ENCODE results near the gene MT3.

The MT3 gene

GRCh38 chr16:56549744-56550385, 39.5 kb upstream of the MT3 start:
- no peak for FAIRE-seq
- no peak for DNase-seq (ENCODE audit: insufficient read length, low spot score)
- no peak for TF ChIP-seq CTCF (IDR thresholded peaks at IDR 0.05; ENCODE audit: insufficient read depth, missing control alignments)

GRCh38 chr16:56551796-56552738, 37.3 kb upstream of the MT3 start:
- FAIRE-seq (no peak), DNase-seq (ENCODE audit: insufficient read length, low spot score) (no peak)
- no peak for TF ChIP-seq CTCF (IDR thresholded peaks at IDR 0.05; ENCODE audit: insufficient read depth, missing control alignments)

GRCh38 chr16:56554441-56554840, 34.9 kb upstream of the MT3 start:
- TF ChIP-seq CTCF (IDR thresholded peaks at IDR 0.05; ENCODE audit: insufficient read depth, missing control alignments) = no peak
- FAIRE-seq (no peak), DNase-seq (ENCODE audit: insufficient read length, low spot score) (no peak)

GRCh38 chr16:56558024-56558747, 31.1 kb upstream of the MT3 start:
- FAIRE-seq (no peak), DNase-seq (ENCODE audit: insufficient read length, low spot score) (no peak)
- TF ChIP-seq CTCF (IDR thresholded peaks at IDR 0.05; ENCODE audit: insufficient read depth, missing control alignments) = no peak

GRCh38 chr16:56559109-56559508, 30.2 kb upstream of the MT3 start:
- FAIRE-seq = no peak
- no peak for TF ChIP-seq CTCF (IDR thresholded peaks at IDR 0.05; ENCODE audit: insufficient read depth, missing control alignments)
- no peak for DNase-seq (ENCODE audit: insufficient read length, low spot score)

GRCh38 chr16:56560447-56560846, 28.9 kb upstream of the MT3 start:
- FAIRE-seq (no peak), DNase-seq (ENCODE audit: insufficient read length, low spot score) (no peak)
- TF ChIP-seq CTCF (IDR thresholded peaks at IDR 0.05; ENCODE audit: insufficient read depth, missing control alignments) = no peak
